Activated naive CD8-positive, alpha-beta T cell treated with anti-CD3 and anti-CD28 coated beads, Interleukin-2, amount 10 ng/mL, durations not matched to agents 7 days and 5 days (primary cell): Measurements from ENCODE around the gene PSMC5. TPM values are rescaled to one million over a fixed set of nuclear protein-coding genes. Genes with fewer than 3 reads are reported as not detected.
"Not testable (repeated sequence)": the region's sequence is repeated elsewhere in the genome, so short reads cannot be mapped to it uniquely, and the experiment has no call there.

ENCODE experiments used
- ATAC-seq: fragments of 150-1000 bp; cut with Tn5 transposase; one replicate; pipeline ENCODE4 v1.10.0; 2021; ENCODE audit warnings: low read depth, moderate library complexity
- POLR2A ChIA-PET: fragments of 350-600 bp; sonication (Branson Sonifier 250); formaldehyde crosslinking; loops from one replicate; lab custom pipeline; 2021; ENCODE audit warnings: antibody characterized with exemption; lab: Charles Lee
- DNase-seq: peaks from one replicate; pipeline ENCODE4 v3.0.0; 2021
- H3K27ac Mint-ChIP-seq: one replicate; pipeline ENCODE4 v1.8.0; 2022; ENCODE audit warnings: mild to moderate bottlenecking, mixed read lengths
- H3K27me3 Mint-ChIP-seq: one replicate; pipeline ENCODE4 v1.8.0; 2022; ENCODE audit warnings: mild to moderate bottlenecking, moderate library complexity, mixed read lengths
- H3K36me3 Mint-ChIP-seq: one replicate; pipeline ENCODE4 v1.8.0; 2021; ENCODE audit warnings: mild to moderate bottlenecking, mixed read lengths
- H3K4me1 Mint-ChIP-seq: one replicate; pipeline ENCODE4 v1.8.0; 2021; ENCODE audit warnings: mixed read lengths
- H3K4me3 Mint-ChIP-seq: one replicate; pipeline ENCODE4 v1.8.0; 2022; ENCODE audit warnings: mild to moderate bottlenecking, moderate library complexity, mixed read lengths
- H3K9me3 Mint-ChIP-seq: one replicate; pipeline ENCODE4 v1.8.0; 2021; ENCODE audit warnings: mixed read lengths
- total RNA-seq, 2 experiments: library from RNA; stranded (reverse); gene quantifications; one replicate each; pipeline ENCODE4 v1.2.3, GENCODE V29; 2021

Gene PSMC5
- total RNA-seq, 2 experiments from 2014 or later = 132 to 135 TPM

- no peak for ATAC-seq
- DNase-seq = no peak
- peak overlapping the region; percentile 94 for H3K27ac Mint-ChIP-seq
- peaks cover 37% of the 10 kb centered on the region for H3K4me1 Mint-ChIP-seq
- H3K27me3 Mint-ChIP-seq = peaks cover 2% of the 10 kb centered on the region
- H3K9me3 Mint-ChIP-seq = peaks cover 5% of the 10 kb centered on the region
- H3K36me3 Mint-ChIP-seq = no peaks in the 10 kb centered on the region
- POLR2A ChIA-PET = interaction anchor here (0.6 to 6.8 kb wide), 11 partner anchors 14 to 485 kb away, joined by 3 to 83 read pairs (median 5); partner anchors contain the start of genes CCDC47, DDX42, FTSJ3 and ICAM2
- H3K4me3 Mint-ChIP-seq = peak overlapping the region; percentile 91
Measured at GRCh38 chr17:63843910-63844677, 16.9 kb downstream of the PSMC5 start.

- Mint-ChIP-seq H3K4me3 (no peak overlapping the region), H3K27ac (no peak overlapping the region), H3K4me1 (peaks cover 35% of the 10 kb centered on the region), H3K9me3 (peaks cover 5% of the 10 kb centered on the region), H3K27me3 (peaks cover 9% of the 10 kb centered on the region), H3K36me3 (no peaks in the 10 kb centered on the region)
- no peak for DNase-seq
- POLR2A ChIA-PET = no interaction called here
- no peak for ATAC-seq
Measured at GRCh38 chr17:63845509-63845908, 18.3 kb downstream of the PSMC5 start.

- peaks cover 23% of the 10 kb centered on the region for H3K27me3 Mint-ChIP-seq
- H3K36me3 Mint-ChIP-seq = no peaks in the 10 kb centered on the region
- H3K4me3 Mint-ChIP-seq = peak overlapping the region; percentile 37
- POLR2A ChIA-PET = interaction anchor here (1.0 to 1.5 kb wide), 4 partner anchors 11 to 153 kb away, joined by 3 to 8 read pairs (median 6); partner anchors contain the start of gene LIMD2
- H3K9me3 Mint-ChIP-seq = peaks cover 5% of the 10 kb centered on the region
- H3K4me1 Mint-ChIP-seq = peaks cover 26% of the 10 kb centered on the region
- ATAC-seq (no peak), DNase-seq (no peak)
- H3K27ac Mint-ChIP-seq = peak overlapping the region; percentile 97
Measured at GRCh38 chr17:63847525-63848249, 20.5 kb downstream of the PSMC5 start.

DNA sequence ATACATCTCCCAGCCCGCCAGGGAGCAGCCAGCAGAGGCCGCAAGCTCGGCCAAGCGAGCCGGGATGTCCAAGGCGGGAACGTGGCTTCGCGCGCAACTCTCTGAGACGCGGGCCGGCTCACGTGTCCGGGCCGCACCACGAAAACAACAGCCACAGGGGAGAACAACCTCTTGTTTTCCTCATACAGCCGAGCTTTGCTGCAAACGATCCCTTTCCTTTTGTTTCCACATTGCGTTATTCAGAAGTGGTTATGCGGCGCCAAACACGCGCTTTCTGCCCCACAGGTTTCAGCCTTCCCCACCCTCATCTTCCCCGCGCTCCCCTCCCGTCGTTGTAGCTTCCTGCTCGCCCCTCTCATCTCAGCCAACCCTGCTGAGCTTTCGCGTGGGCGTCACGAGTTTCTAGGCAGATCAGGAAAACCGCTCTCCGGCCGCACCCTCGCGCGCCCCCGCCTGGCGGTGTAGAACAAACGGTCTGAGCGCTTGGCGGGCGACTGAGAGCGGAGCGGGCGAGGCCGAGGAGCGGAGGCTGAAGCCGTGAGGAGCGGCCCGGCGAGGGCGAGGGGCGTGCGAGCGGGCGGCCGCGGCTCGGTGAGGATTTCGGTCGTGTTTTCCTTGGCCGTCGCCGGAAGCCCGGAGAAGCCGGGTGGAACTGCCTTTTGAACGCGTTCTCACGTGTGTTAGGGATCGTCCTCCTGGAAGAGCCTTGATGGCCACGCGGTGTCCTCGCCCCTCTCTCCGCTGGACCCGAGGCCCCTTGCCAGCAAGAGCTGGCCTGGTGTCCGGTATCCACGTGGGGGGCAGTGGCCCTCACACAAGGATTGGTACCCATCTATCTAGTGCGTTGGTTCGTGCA, 21.8 kb downstream of the PSMC5 start:
- peaks cover 5% of the 10 kb centered on the region for H3K9me3 Mint-ChIP-seq
- peak overlapping the region; percentile 97 for H3K27ac Mint-ChIP-seq
- DNase-seq (peak; percentile 97), ATAC-seq (peak; percentile 93)
- peaks cover 23% of the 10 kb centered on the region for H3K4me1 Mint-ChIP-seq
- POLR2A ChIA-PET = interaction anchor here (0.7 to 1.6 kb wide), 9 partner anchors 8 to 171 kb away, joined by 3 to 8 read pairs (median 3); partner anchors contain the start of genes ICAM2, LIMD2 and PSMC5
- H3K4me3 Mint-ChIP-seq = peak overlapping the region; percentile 79
- H3K27me3 Mint-ChIP-seq = peaks cover 25% of the 10 kb centered on the region
- no peaks in the 10 kb centered on the region for H3K36me3 Mint-ChIP-seq

GRCh38 chr17:63850401-63850800, 23.2 kb downstream of the PSMC5 start:
- peaks cover 29% of the 10 kb centered on the region for H3K27me3 Mint-ChIP-seq
- ATAC-seq (no peak), DNase-seq (no peak)
- H3K4me1 Mint-ChIP-seq = peaks cover 18% of the 10 kb centered on the region
- peaks cover 5% of the 10 kb centered on the region for H3K9me3 Mint-ChIP-seq
- H3K36me3 Mint-ChIP-seq = no peaks in the 10 kb centered on the region
- H3K27ac Mint-ChIP-seq = no peak overlapping the region
- POLR2A ChIA-PET = no interaction called here
- H3K4me3 Mint-ChIP-seq = no peak overlapping the region

DNA sequence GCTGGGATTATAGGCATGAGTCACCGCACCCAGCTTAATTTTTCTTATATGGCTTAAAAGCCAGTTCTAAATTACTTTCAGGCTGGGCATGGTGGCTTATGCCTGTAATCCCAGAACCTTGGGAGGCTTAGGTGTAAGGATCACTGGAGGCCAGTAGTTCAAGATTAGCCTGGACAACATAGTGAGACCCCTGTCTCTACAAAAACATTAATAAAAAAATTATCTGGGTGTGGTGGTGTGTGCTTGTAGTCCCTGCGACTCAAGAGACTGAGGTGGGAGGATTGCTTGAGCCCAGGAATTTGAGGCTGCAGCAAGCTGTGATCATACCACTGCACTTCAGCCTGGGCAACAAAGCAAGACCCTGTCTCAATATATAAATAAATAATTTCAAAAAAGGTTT, 26.0 kb downstream of the PSMC5 start:
- DNase-seq (no peak), ATAC-seq (no peak)
- POLR2A ChIA-PET = no interaction called here
- Mint-ChIP-seq H3K27ac (no peak overlapping the region), H3K4me3 (no peak overlapping the region), H3K4me1 (peaks cover 11% of the 10 kb centered on the region), H3K27me3 (peaks cover 37% of the 10 kb centered on the region), H3K36me3 (no peaks in the 10 kb centered on the region), H3K9me3 (peaks cover under 1% of the 10 kb centered on the region)

- ATAC-seq (no peak), DNase-seq (no peak)
- Mint-ChIP-seq H3K4me1 (peaks cover 1% of the 10 kb centered on the region), H3K27me3 (peaks cover 43% of the 10 kb centered on the region), H3K36me3 (no peaks in the 10 kb centered on the region), H3K9me3 (no peaks in the 10 kb centered on the region), H3K27ac (no peak overlapping the region), H3K4me3 (no peak overlapping the region)
- POLR2A ChIA-PET = no interaction called here
Measured at GRCh38 chr17:63854709-63855108, 27.5 kb downstream of the PSMC5 start.

DNA sequence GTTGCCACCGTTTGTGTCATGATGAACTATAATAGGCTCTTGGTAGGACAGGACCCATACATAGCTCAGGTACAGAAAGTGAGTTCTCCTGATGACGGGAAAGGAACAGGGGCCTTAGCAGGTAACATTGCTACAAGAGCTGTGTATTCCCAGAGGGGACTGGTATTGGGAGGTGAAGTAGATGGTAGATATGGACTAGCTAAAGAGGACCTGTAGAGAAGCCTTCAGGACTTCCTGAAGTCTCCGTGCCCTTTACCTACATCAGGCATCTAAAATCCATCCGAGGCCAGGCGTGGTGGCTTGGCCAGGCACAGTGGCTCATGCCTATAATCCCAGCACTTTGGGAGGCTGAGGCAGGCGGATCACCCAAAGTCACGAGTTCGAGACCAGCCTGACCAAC, 28.0 kb downstream of the PSMC5 start:
- Mint-ChIP-seq H3K9me3 (no peaks in the 10 kb centered on the region), H3K4me1 (no peaks in the 10 kb centered on the region), H3K27me3 (peaks cover 41% of the 10 kb centered on the region), H3K4me3 (no peak overlapping the region), H3K27ac (no peak overlapping the region), H3K36me3 (no peaks in the 10 kb centered on the region)
- ATAC-seq = no peak
- POLR2A ChIA-PET = no interaction called here
- DNase-seq = no peak

DNA sequence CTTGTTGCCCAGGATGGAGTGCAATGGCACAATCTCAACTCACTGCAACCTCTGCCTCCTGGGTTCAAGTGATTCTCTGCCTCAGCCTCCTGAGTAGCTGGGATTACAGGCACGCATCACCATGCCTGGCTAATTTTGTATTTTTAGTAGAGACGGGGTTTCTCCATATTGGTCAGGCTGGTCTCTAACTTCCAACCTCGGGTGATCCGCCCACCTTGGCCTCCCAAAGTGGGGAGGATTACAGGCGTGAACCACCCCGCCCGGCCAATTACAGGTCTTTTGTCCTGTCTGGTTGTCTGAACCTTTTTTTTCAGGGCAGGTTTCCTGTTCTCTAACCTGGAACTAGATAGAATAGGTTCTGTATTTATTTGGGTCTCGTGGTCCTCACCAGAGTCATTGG, 29.2 kb downstream of the PSMC5 start:
- peaks cover 34% of the 10 kb centered on the region for H3K27me3 Mint-ChIP-seq
- H3K36me3 Mint-ChIP-seq, H3K9me3 Mint-ChIP-seq, DNase-seq, H3K4me3 Mint-ChIP-seq, H3K27ac Mint-ChIP-seq, ATAC-seq, H3K4me1 Mint-ChIP-seq: not testable (repeated sequence)
- POLR2A ChIA-PET = interaction anchor here (0.7 kb wide), 1 partner anchor 586 kb away, joined by 4 read pairs; no protein-coding TSS in a partner anchor

DNA sequence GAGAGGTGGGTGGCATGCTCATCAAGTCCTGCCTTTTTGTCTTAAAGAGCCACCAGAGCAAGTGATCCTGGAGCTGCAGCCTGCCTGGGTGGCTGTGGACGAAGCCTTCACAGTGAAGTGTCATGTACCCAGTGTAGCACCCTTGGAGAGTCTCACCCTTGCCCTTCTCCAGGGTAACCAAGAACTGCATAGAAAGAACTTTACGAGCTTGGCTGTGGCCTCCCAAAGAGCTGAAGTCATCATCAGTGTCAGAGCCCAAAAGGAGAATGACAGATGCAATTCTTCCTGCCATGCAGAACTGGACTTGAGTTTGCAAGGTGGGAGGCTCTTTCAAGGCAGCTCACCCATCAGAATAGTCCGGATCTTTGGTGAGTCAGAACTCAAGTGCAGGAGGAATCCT, 32.0 kb downstream of the PSMC5 start:
- Mint-ChIP-seq H3K4me3 (no peak overlapping the region), H3K9me3 (no peaks in the 10 kb centered on the region), H3K4me1 (no peaks in the 10 kb centered on the region), H3K27ac (no peak overlapping the region), H3K27me3 (peaks cover 30% of the 10 kb centered on the region), H3K36me3 (no peaks in the 10 kb centered on the region)
- DNase-seq (no peak), ATAC-seq (no peak)
- POLR2A ChIA-PET = no interaction called here

GRCh38 chr17:63866625-63867024, 39.4 kb downstream of the PSMC5 start:
- H3K9me3 Mint-ChIP-seq, POLR2A ChIA-PET, H3K4me3 Mint-ChIP-seq, H3K36me3 Mint-ChIP-seq, DNase-seq, H3K27ac Mint-ChIP-seq, H3K4me1 Mint-ChIP-seq: not testable (repeated sequence)
- peaks cover 21% of the 10 kb centered on the region for H3K27me3 Mint-ChIP-seq
- ATAC-seq = peak; percentile 45

DNA sequence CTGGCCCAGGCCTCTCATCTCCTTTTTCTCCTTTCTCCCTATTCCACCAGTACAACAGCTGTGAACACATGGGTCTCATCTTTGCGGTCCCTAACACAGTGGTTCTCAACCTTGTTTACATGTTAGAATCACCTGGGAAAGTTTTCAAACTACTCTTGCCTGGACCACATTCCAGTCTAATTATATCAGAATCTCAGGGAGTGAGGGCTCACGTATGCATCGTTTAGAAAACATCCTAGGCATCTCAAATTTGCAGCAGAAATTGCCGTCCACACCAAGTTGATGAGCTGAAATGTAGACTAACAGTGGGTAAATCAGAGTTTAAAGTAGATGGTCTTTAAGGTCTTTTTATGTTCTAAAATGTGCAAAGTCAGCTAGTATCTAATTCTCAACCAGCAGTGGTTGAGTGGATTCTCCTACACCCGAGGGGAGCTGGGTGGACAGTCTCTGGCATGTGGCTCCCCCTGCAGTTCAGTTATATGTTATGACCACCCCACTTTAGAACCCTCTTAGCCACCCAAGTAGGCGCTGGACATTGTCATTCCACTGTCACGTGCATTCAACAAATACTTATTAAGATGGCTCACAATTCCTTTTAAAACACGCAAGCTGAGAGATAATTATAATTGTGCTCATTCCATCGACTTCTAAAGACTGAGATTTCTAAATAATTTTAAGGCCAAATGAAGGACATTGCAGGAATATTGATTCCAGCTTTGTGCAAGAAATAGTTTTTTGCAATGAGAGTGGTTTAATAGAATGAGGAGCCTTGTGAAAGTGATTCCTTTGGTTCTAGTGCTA, 42.5 kb downstream of the PSMC5 start:
- POLR2A ChIA-PET, ATAC-seq: not testable (repeated sequence)

More for the DNA sequence above, 42.5 kb downstream of the PSMC5 start:
- H3K9me3 Mint-ChIP-seq, H3K36me3 Mint-ChIP-seq, H3K27ac Mint-ChIP-seq, H3K4me1 Mint-ChIP-seq, H3K4me3 Mint-ChIP-seq, DNase-seq: not testable (repeated sequence)
- peaks cover 19% of the 10 kb centered on the region for H3K27me3 Mint-ChIP-seq
